Measurements from ENCODE around the gene NT5E.

DNA sequence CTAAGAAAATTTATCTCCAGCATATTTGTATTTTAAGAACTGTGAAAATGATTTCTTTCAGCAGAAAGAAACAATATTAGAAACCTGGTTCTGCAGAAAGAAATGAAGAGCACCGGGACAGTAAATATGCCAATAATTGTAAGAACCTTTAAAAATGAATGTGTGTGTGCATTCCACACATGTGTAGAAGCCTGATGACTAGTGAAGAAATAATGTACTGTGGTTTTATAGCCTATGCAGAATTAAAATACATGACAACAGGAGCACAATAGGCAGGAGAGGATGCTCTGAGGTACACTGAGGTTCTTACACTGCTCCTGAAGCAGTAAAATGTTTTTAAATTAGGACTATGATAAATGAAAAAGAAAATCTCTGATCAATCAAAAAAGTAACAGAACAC lies 94.9 kb downstream of the NT5E start:
- TF ChIP-seq, protein P1, sequence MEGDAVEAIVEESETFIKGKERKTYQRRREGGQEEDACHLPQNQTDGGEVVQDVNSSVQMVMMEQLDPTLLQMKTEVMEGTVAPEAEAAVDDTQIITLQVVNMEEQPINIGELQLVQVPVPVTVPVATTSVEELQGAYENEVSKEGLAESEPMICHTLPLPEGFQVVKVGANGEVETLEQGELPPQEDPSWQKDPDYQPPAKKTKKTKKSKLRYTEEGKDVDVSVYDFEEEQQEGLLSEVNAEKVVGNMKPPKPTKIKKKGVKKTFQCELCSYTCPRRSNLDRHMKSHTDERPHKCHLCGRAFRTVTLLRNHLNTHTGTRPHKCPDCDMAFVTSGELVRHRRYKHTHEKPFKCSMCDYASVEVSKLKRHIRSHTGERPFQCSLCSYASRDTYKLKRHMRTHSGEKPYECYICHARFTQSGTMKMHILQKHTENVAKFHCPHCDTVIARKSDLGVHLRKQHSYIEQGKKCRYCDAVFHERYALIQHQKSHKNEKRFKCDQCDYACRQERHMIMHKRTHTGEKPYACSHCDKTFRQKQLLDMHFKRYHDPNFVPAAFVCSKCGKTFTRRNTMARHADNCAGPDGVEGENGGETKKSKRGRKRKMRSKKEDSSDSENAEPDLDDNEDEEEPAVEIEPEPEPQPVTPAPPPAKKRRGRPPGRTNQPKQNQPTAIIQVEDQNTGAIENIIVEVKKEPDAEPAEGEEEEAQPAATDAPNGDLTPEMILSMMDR (conservative IDR thresholded peaks at IDR 0.05; ENCODE audit: low read length) = no peak
- TF ChIP-seq EZH2phosphoT487 (IDR thresholded peaks at IDR 0.05; ENCODE audit: borderline replicate concordance, low read depth, low read length) = no peak
